A673 (cell line): ENCODE results near the gene CAPN7. TPM values are rescaled to one million over a fixed set of nuclear protein-coding genes. Genes with fewer than 3 reads are reported as not detected.

ENCODE experiments used
- BruUV-seq: library from RNA; stranded (reverse); fragments of 400-500 nt; replicated peaks from 2 replicates; lab custom pipeline; 2021; lab: Mats Ljungman, UMichigan
- CTCF ChIA-PET: fragments of 300-600 bp; sonication (Branson Sonifier 250); formaldehyde crosslinking; loops from one replicate; lab custom pipeline; 2022; ENCODE audit warnings: antibody characterized with exemption; lab: Charles Lee
- POLR2A ChIA-PET: fragments of 300-600 bp; sonication (Branson Sonifier 250); formaldehyde crosslinking; loops from one replicate; lab custom pipeline; 2022; ENCODE audit warnings: antibody characterized with exemption; ENCODE audit not compliant: low non-redundant PET; lab: Charles Lee
- DNase-seq: peaks from one replicate; pipeline ENCODE4 v3.0.0-alpha.2; 2015; ENCODE audit warnings: low spot score
- H3K27ac ChIP-seq: fragments of 200-600 bp; sonication (generic); 2 replicates; pipeline ENCODE4 v1.5.1; 2016; ENCODE audit warnings: mixed run types, low read depth, mild to moderate bottlenecking, mixed read lengths, antibody characterized with exemption, low read length; ENCODE audit not compliant: poor library complexity, severe bottlenecking
- H3K27me3 ChIP-seq: fragments of 200-600 bp; sonication (generic); replicated peaks from 2 replicates; pipeline ENCODE4 v1.6.1; 2017; ENCODE audit warnings: mixed run types, low read depth, mild to moderate bottlenecking, mixed read lengths, antibody characterized with exemption, low read length; ENCODE audit not compliant: insufficient read depth, poor library complexity
- H3K36me3 ChIP-seq: fragments of 200-600 bp; sonication (generic); 2 replicates; pipeline ENCODE4 v1.6.1; 2016; ENCODE audit warnings: mixed run types, mild to moderate bottlenecking, mixed read lengths, antibody characterized with exemption, low read length; ENCODE audit not compliant: insufficient read depth, poor library complexity, severe bottlenecking
- H3K4me1 ChIP-seq: fragments of 200-600 bp; sonication (generic); 2 replicates; pipeline ENCODE4 v1.6.1; 2017; ENCODE audit warnings: mixed run types, mild to moderate bottlenecking, mixed read lengths, antibody characterized with exemption, low read length; ENCODE audit not compliant: insufficient read depth, poor library complexity, severe bottlenecking
- H3K4me3 ChIP-seq: fragments of 200-600 bp; sonication (generic); 2 replicates; pipeline ENCODE4 v1.5.1; 2016; ENCODE audit warnings: low read depth, mixed run types, mild to moderate bottlenecking, mixed read lengths, low read length; ENCODE audit not compliant: poor library complexity, severe bottlenecking
- H3K9me3 ChIP-seq: fragments of 200-600 bp; sonication (generic); 2 replicates; pipeline ENCODE4 v1.6.1; 2016; ENCODE audit warnings: mixed run types, low read depth, mild to moderate bottlenecking, mixed read lengths, antibody characterized with exemption, low read length; ENCODE audit not compliant: poor library complexity, severe bottlenecking
- EZH2 ChIP-seq: fragments of 200-600 bp; sonication (generic); IDR thresholded peaks from 2 replicates; pipeline ENCODE4 v1.6.1; 2017; ENCODE audit warnings: borderline replicate concordance, low read depth, mild to moderate bottlenecking, mixed read lengths, antibody characterized with exemption, low read length; ENCODE audit not compliant: poor library complexity, severe bottlenecking
- intact Hi-C: fragments of 100-400 bp; cut with micrococcal nuclease; formaldehyde crosslinking; loops from one replicate; pipeline ENCODE4 v1.10.0; 2022; ENCODE audit not compliant: unreplicated experiment
- total RNA-seq: library from RNA; stranded (reverse); gene quantifications from 2 replicates; pipeline ENCODE4 v1.2.3, GENCODE V29; 2021
- TF ChIP-seq, protein P1 (sequence below): fragments of 300-800, 200-600 bp; sonication (generic); conservative IDR thresholded peaks from 2 replicates; pipeline ENCODE4 v1.5.1; 2017; ENCODE audit warnings: low read depth, mild to moderate bottlenecking, antibody characterized with exemption, low read length, moderate library complexity, mixed read lengths

CAPN7 gene
- total RNA-seq, 1 experiment from 2014 or later = 38.6 TPM

GRCh38 chr3:15217841-15218267 is 11.8 kb downstream of the CAPN7 start:
- POLR2A ChIA-PET = no interaction called here
- CTCF ChIA-PET = no interaction called here
- H3K36me3 ChIP-seq = peaks cover 47% of the 10 kb centered on the region

GRCh38 chr3:15218689-15219088 is 12.6 kb downstream of the CAPN7 start:
- intact Hi-C loops = no loop called here
- Histone ChIP-seq H3K9me3 (no peaks in the 10 kb centered on the region), H3K4me1 (no peaks in the 10 kb centered on the region), H3K36me3 (peaks cover 49% of the 10 kb centered on the region), H3K27ac (no peak overlapping the region), H3K4me3 (no peak overlapping the region), H3K27me3 (no peaks in the 10 kb centered on the region)
- CTCF ChIA-PET = no interaction called here
- DNase-seq = no peak
- BruUV-seq = no TSS peak
- no peak for TF ChIP-seq EZH2
- TF ChIP-seq, protein P1, sequence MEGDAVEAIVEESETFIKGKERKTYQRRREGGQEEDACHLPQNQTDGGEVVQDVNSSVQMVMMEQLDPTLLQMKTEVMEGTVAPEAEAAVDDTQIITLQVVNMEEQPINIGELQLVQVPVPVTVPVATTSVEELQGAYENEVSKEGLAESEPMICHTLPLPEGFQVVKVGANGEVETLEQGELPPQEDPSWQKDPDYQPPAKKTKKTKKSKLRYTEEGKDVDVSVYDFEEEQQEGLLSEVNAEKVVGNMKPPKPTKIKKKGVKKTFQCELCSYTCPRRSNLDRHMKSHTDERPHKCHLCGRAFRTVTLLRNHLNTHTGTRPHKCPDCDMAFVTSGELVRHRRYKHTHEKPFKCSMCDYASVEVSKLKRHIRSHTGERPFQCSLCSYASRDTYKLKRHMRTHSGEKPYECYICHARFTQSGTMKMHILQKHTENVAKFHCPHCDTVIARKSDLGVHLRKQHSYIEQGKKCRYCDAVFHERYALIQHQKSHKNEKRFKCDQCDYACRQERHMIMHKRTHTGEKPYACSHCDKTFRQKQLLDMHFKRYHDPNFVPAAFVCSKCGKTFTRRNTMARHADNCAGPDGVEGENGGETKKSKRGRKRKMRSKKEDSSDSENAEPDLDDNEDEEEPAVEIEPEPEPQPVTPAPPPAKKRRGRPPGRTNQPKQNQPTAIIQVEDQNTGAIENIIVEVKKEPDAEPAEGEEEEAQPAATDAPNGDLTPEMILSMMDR = no peak
- POLR2A ChIA-PET = no interaction called here

More at GRCh38 chr3:15217841-15218267, 11.8 kb downstream of the CAPN7 start:
- Histone ChIP-seq H3K27me3 (no peaks in the 10 kb centered on the region), H3K4me3 (no peak overlapping the region), H3K4me1 (no peaks in the 10 kb centered on the region), H3K27ac (no peak overlapping the region), H3K9me3 (no peaks in the 10 kb centered on the region)
- BruUV-seq = no TSS peak
- intact Hi-C loops = no loop called here
- TF ChIP-seq, protein P1 = no peak
- TF ChIP-seq EZH2 = no peak
- no peak for DNase-seq

DNA sequence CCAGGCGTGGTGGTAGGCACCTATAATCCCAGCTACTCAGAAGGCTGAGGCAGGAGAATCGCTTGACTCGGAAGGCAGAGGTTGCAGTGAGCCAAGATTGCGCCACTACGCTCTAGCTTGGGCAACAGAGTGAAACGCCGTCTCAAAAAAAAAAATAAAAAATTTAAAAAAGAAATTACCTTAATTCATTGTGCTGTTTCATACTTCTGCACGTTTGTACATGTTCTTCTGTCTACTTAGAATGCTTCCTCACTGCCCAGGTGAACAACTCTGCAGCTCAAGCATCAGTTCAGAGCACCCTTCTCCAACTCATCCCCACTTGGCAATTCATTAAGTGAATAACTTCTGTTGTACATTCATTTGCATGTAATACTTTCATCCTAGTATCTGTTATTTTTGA is 14.0 kb downstream of the CAPN7 start:
- Histone ChIP-seq H3K4me3 (no peak overlapping the region), H3K9me3 (no peaks in the 10 kb centered on the region), H3K4me1 (no peaks in the 10 kb centered on the region), H3K27ac (no peak overlapping the region), H3K36me3 (peaks cover 52% of the 10 kb centered on the region), H3K27me3 (no peaks in the 10 kb centered on the region)
- TF ChIP-seq, protein P1 = no peak
- TF ChIP-seq EZH2 = no peak
- intact Hi-C loops = no loop called here
- BruUV-seq = no TSS peak
- no peak for DNase-seq
- CTCF ChIA-PET = no interaction called here
- POLR2A ChIA-PET = no interaction called here
